SKM-1 (cell line): ENCODE measurements around the gene ATP1A4.

Experiments used
- DNase-seq: peaks from one replicate; lab custom pipeline; 2025; ENCODE audit not compliant: unreplicated experiment; lab: John Stamatoyannopoulos, UW

ATP1A4 gene

GRCh38 chr1:160205242-160206035, 54.0 kb downstream of the ATP1A4 start, which contains the start of gene PEA15:
Gene PEA15, plus strand, starts transcription at chr1:160205384. Its CDS starts 6,161 bp downstream, at chr1:160211545.
- peak; percentile 54 for DNase-seq

- DNase-seq, result no peak
Observed at GRCh38 chr1:160206036-160206389, 54.6 kb downstream of the ATP1A4 start.

- DNase-seq, result no peak
Observed at GRCh38 chr1:160206421-160207117, 55.2 kb downstream of the ATP1A4 start.

GRCh38 chr1:160207118-160207650, 55.8 kb downstream of the ATP1A4 start:
- no peak for DNase-seq

- DNase-seq, result no peak
Observed at GRCh38 chr1:160207771-160208556, 56.6 kb downstream of the ATP1A4 start.

- DNase-seq, result no peak
Observed at GRCh38 chr1:160208557-160209320, 57.3 kb downstream of the ATP1A4 start.

GRCh38 chr1:160209321-160210046, 58.1 kb downstream of the ATP1A4 start:
- no peak for DNase-seq

- no peak for DNase-seq
Observed at GRCh38 chr1:160210561-160210960, 59.2 kb downstream of the ATP1A4 start.

GRCh38 chr1:160211046-160211790, 59.8 kb downstream of the ATP1A4 start:
- DNase-seq, result no peak

DNA sequence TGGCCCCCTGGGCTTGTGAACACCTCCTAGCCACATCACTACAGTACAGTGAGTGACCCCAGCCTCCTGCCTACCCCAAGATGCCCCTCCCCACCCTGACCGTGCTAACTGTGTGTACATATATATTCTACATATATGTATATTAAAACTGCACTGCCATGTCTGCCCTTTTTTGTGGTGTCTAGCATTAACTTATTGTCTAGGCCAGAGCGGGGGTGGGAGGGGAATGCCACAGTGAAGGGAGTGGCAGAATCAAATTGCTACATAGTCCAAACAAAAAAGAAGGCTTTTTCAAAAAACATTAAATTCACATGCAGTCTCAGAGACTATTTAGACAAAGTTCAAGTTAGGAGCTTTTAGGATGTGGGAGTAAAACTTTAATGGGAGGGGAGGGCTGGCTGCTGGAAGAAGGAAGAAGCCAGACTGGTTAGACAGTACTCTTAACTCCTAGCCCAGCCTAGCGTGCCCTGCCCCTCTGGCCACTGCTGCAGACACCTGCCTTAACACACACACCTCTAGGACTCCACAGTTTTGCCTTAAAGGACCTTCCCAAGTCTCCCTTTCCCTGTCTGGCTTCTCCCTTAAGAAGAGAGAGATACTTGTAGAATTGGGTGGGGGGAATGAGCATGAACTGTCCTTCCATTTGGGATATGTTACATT, 63.2 kb downstream of the ATP1A4 start:
- no peak for DNase-seq

- DNase-seq, result no peak
Observed at GRCh38 chr1:160216301-160216700, 64.9 kb downstream of the ATP1A4 start.

DNA sequence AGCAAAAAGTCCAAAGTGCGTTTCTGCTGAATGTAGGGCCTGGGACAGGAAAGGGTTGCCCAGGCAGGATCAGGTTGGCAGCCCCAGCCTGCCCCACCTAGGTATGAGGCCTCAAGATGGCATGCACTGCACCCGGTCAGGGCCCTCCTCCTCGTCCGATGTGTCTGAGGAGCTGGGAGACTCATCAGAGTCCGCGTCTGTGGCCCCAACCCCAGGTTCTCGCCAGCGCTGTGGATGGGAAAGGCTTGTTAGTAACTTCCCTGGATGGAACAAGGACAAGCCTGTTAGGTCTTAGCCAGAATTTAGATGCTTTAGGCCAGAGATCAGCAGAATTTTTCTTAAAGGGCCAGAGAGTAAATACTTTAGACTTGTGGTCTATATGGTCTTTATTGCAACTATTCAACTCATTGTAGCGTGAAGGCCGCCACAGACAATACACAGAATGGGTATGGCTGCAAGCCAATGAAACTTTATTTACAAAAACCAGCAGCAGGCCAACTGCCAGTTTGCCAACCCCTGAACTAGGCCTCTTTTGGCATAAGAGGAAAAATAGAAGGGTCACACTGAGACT, 66.2 kb downstream of the ATP1A4 start:
- DNase-seq, result no peak

GRCh38 chr1:160219062-160219929, 67.9 kb downstream of the ATP1A4 start:
- no peak for DNase-seq

DNA sequence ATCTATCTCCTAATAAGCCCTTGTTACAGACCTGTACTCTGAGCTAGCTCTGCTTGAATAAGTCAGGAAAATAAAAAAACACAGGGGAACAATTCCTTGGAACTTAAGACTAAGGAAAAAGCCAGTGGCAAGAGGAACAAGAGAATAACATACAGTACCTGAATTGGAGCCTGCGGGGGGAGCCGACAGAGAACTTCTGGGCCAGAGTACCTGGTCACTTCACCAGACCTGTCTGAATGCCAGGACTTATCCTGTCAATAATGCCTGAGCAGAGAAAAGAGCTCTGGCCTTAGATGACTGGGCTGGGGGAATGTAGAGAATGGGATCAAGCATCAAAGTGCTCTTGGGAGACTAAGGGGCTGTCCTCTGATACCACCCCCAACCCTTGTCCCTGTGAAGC, 68.9 kb downstream of the ATP1A4 start:
- DNase-seq, result no peak

GRCh38 chr1:160221089-160221488, 69.7 kb downstream of the ATP1A4 start:
- no peak for DNase-seq

DNA sequence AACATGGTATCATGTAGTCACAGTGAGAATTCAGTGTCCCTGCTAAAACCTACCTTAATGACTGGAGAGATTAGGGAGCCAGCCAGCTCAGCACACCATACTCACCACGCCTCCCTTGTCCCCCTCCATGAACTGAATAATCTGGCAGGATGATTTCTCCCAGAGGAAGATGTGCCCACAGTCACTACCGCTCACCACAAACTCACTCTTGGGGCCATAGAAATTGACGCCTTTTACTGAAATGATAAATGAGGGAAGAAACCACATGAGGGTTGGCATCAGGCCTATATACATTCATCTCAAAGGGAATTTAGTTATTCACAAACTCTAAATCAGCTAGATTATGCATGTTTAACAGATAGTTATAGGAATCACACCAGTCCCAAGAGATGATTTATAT, 71.1 kb downstream of the ATP1A4 start:
- DNase-seq, result no peak

- no peak for DNase-seq
Observed at GRCh38 chr1:160224606-160225005, 73.2 kb downstream of the ATP1A4 start.
